NCI-H2081 treated with DMSO at 0.1 percent for 48 hours (cell line): Measurements from ENCODE around the gene PAAF1.

ENCODE experiments used
- DNase-seq: peaks from one replicate; lab custom pipeline; 2025; lab: John Stamatoyannopoulos, UW

Gene PAAF1

DNA sequence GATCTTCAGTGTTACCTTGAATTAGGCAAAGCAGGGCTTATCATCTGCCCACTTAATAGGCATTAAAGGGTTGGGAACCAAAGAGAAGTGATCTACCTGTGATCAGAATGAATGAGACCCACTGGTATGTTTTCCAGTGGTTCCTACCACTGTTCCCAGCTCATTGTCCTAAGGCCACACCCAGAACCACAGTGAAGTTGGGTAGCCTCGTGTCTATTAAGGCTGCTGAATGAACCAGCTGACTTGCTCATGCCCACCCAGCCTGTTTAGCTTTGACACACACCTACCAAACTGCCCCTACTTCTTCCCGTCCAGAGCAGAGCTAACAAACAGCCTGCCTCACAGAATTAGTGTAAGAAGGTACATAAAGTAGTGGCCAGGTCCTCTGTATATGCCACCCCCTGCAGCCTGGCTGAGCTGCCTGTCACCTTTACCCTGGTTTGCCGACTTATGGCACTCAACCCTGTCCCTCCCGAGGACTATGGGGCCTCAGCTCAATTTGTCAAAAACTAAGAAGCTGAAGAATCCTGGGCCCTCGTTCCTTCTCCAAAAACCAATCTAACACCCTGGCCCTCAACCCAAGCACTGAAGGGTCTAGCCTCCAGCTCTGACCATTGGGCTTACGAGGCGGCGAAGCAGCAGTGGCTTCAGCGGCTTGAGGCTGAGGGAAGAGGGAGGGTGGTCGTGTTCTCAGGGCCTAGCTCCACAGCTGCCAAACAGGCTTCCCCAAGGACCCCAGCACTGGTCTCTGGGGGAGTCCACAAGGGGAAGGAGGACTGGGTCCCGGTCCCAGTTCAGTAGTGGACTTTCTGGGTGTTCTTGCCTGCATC is 96.0 kb downstream of the PAAF1 start:
- DNase-seq: no peak

DNA sequence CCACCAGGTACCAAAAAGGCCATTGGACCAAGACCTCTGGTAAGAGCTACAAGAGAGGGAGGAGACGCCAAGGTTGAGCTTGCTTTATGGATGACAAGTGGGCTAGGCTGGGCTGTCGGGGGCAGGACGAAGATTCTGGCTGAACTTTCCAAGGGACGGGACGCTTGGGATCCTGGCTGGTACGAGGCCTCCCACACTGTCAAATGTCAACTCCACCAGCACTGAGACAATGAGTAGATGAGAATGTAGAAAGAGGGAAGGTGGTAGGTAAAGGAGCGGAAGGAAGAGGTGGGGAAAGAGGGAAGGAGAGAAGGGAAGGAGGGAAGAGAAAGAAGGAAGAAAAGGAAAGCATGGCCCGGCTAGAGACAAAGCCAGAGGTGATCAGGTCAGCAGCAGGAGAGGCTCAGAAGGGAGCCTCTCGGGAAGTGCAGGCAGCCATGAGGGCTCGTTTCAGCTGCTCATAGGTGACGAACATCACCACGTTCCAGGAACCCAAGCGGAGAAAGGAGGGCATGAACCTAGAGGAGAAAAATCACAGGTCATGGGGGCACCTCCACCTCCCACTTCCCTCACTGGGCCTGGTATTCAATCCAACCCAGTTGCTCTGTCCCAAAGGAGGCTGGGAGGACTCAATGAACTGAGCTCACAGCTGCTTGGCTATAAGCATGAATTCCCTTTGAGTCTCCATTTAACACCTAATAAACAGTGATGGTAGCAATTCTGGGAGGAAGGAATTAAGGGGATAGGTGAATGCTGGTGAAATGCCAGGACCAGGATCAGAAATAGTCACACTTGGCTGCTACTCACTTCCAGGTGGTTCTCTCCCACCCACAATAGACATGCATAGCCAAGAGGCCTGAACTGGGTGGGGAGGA is 98.0 kb downstream of the PAAF1 start:
- DNase-seq: no peak

- no peak for DNase-seq
Measured at GRCh38 chr11:73975479-73975757, 98.6 kb downstream of the PAAF1 start.

DNA sequence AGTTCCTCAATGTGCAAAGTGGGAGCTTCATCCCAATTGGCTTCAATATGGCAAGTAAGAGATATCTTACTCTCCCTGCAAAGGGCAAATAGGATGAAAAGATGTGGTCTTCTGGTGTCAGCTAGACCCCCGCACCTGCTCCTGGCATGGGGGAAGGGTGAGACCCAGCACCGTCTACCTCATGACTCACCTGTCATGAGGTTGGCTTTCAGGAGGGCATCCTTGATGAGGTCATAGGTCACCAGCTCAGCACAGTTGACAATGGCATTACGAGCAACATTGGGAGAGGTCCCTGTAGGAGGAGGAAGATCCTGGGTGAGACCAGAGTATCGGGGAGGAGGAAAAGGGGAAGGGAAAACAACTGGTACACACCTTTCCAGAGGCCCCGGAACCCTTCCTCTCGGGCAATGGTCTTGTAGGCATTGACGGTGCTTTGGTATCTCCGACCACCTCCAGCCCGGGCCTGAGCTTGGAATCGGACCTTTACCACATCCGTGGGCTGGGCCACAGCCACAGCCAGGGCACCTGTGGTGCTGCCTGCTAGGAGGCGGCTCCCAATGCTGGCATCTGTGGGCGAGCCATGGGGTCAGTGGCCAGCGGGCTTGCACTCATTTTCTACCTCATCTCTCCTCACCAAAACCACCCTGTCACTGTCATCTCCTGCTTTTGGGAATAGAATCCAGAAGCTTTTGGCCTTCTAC is 99.8 kb downstream of the PAAF1 start:
- DNase-seq: no peak

DNA sequence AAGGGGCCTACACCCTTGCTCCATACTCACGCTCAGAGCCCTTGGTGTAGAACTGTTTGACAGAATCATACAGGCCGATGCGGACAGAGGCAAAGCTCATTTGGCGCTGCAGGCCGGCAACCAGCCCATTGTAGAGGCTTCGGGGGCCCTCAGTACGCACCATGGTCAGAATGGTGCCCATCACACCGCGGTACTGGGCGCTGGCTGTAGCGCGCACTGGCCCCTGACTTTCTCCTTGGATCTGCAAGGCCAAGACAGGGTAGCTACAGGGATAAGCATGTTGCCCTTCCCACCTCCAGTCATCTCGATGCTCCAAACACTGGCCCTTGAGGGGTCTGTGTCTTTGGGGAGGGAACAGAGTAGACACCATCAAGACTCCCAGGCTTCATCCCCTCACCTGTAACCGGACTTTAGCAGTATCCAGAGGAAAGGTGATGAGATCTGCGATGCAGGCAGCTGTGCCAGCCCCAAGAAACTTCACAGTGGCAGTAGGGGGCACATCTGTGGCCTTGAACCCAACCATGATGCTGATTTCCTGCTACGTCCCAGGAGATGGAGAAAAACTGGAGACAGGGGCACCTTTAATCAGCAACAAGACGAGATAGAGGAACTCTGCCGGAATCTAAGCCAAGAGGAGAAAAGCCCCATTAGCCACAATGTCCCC is 101.2 kb downstream of the PAAF1 start:
- no peak for DNase-seq

GRCh38 chr11:73978576-73979086 is 101.8 kb downstream of the PAAF1 start:
- no peak for DNase-seq

- peak; percentile 70 for DNase-seq
Measured at GRCh38 chr11:73980001-73980961, 103.5 kb downstream of the PAAF1 start.
